Hematopoietic multipotent progenitor cell treated with erythropoietin and hydrocortisone succinate and interleukin-3 and kit ligand, for 15 days (in vitro differentiated cells): ENCODE results near the gene TBC1D22A.

ENCODE experiments used
- DNase-seq: peaks from one replicate; pipeline ENCODE4 v3.0.0-alpha.2; 2015; ENCODE audit warnings: low spot score

The TBC1D22A gene

DNA sequence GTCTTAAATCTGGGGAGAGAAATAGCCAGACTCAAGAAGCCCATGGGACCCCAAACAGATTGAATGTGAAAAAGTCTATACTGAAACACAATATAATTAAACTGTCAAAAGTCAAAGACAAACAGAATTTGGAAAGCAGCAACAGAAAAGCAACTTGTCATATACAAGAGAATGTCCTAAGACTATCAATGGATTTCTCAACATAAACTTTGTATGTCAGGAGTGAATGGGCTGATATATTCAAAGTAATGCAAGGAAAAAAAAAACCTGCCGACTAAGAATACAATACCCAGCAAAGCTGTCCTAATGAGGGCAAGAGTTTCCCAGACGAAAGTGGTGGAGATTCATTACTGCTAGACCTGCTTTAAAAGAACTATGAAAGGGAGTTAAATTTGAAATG, 73.2 kb downstream of the TBC1D22A start:
- DNase-seq: no peak

DNA sequence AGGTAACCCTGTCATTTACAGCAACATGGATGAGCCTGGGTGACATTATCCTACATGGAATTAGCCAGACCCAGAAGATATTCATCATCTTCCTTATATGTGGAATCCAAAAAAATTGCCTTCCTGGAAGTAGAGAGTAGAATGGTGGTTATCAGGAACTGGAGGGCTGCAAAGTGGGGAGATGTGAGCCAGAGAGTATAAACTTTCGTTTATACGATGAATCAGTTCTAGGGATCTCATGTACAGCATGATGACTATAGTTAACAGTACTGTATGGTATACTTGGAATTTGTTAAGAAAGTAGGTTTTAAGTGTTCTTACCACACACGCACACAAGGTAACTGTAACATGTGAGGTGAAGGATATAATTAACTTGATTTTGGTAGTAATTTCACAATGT, 79.1 kb downstream of the TBC1D22A start:
- DNase-seq: no peak

DNA sequence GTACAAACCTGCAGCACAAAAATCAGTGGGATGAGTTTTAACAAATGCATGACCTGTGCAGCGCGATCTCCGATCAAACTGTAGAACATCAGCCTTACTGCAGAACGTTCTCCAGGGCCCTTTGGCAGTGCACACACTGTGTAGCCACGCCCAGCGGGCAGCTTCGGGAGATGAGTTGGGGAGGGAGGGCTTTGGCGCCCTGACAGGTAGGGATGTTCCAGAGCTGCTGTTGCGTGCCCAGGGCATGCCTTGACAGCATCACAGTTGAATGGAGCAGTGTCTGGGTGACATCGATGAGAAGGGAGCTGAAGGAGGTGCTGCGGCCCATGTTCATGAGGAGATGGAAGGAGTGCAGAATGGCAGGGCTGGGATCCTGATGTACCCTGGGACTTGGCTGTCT, 80.2 kb downstream of the TBC1D22A start:
- no peak for DNase-seq

DNA sequence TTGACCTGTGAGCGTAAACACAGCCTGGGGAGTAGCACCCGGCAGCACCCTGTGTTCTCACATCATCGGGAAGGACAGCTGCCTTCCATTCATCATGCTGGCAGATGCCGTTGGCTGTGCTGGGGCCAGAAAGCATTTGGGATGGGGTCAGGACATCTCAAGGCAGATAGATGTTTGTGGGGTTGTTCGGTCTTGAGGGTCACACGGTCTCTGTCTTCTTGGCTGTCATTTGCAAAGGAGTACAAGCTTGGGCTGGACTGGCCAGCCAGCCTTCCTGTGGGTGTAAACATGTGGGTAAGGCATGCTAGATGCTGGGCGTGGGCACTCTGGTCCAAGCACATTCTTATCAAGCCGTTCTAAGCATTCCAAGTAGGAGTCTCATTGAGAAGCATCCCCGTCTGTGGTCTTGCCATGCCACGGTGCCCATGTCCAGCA, 81.4 kb downstream of the TBC1D22A start:
- no peak for DNase-seq

DNA sequence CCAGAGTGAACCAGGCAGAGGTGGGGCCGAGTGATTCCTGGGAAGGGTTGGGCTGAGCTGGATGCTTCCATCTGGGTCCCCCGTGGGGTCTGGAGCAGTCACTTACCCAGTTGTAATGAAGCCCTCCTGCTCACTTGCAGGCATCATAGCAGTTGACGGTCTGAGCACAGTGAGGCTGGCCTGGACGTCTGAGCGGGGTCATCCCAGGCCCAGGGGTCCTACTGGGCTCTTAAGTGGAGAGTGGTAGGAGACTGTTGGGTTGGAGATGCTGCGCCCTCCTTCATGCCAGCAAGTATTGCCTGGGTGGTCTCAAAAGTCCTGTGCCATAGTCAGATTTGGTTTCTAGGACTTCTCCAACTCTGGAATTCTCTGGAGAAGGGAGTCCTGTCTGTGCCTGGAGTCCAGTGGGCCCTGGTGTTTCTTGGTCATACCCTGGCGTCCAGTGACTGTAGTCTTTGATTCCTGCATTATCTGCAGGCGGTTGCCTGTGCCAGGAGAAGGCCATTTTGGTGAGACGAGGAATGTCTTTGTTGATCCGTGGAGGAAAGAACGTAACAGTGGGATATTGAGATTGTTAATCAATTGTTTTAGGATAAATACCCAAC, 82.3 kb downstream of the TBC1D22A start:
- DNase-seq: no peak

DNA sequence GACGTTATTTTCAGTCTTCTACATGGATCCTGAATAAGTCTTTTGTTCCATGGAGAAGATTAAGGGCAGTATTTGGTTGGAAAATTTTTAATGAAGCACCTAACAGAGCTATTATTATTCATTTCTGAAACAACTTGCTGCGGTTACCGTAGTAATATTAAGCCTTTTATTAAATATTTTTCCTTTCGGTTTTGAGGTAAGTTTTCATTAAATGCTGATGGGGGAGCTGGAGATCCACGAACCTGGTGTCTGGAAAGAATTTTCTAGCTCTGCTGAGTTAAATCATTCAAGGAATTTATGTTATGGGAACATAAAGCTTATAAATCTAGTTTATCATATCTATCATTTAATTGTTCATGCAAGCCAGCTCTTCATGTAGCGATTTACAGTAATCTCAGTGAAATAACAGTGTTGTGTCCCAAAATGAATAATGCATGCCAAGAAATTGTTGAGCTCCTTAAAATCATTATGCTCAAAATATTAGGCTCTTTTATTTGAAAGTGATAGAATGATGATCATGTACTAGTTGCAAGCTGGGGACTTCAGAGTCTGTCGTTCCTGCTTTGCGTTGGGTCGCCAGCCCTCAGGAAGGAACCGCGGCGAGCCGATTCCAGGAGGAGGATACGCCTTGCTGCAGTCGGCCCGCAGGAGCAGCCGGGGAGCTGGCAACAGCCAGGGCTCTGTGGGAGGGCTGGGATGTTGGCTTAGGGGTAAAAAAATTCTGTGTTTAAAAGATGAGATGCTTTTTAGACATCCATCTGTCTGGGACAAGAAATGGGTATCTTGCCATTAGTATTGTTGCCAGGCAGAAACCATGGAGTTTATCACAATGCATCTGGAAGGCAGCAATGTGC, 83.1 kb downstream of the TBC1D22A start:
- DNase-seq: peak; percentile 6

DNA sequence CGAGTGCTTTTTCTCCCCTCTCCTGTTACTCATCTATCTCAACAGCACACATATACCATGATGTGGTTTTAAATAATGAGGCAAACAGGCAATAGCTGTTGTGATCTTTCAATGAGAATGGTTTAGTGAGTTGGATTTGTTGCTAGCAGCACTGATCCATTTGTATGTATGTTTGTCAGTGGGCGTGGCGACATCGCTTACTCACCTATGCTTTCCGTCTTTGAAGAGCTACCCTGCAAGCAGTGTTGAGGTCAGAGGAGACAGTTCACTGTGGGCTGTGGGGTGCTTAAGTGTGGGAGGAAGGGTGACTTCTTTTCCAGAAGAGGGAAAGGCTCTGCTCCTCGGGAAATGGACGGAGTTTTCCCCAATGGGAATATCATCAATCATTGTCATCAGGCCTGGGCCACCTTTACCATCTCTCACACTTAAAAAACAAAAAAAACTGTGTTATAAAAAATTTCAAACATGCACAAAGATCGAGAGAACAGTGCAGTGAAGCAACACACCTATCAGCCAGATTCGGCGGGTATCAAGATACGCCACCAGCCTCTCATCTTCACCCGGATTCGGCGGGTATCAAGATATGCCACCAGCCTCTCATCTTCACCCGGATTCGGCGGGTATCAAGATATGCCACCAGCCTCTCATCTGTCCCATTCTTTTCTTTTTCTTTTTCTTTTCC, 83.8 kb downstream of the TBC1D22A start:
- DNase-seq: no peak

DNA sequence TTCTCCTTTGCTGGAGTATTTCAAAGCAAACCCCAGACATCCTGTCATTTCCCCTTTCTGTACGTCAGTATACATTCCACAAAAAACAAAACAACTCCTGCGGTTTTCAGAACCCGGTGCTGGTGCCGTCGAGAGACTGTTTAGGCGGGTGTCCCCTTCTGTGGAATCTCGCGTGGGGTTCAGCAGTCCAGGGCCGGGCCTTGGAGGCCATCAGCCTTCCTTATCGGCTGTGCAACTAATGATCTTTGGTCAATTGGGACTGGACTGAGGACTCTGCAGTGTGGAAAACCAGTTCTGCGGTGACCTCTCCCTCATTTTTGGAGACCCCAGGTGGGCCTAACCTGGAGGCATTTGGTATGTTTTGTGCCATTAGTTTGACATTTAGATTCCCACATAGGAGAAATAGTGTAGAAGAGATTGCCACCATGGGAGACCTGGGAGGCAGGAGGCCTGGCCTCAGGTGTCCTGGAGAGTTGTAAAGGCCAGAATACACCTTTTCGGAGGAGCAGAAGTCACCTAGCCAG, 84.4 kb downstream of the TBC1D22A start:
- DNase-seq: no peak

DNA sequence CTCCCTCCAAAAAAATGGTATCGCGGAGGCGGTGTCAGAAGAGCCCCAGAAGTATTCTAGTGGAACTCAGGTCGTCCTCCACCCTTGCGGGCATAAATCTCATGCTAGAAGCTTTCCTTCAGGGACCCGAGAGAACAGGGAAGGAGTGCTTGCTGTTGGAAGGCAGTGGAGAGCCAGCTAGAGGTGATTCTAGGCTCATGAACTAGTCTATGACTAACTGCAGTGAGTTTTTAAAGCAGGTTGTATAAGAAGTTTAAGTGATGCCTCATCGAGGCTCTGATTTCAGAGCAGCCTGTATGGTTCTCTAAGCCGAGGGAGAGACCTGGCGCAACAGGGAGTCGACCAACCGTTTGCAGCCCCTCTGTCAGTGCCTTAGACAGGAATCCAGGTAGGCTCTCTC, 85.7 kb downstream of the TBC1D22A start:
- no peak for DNase-seq

DNA sequence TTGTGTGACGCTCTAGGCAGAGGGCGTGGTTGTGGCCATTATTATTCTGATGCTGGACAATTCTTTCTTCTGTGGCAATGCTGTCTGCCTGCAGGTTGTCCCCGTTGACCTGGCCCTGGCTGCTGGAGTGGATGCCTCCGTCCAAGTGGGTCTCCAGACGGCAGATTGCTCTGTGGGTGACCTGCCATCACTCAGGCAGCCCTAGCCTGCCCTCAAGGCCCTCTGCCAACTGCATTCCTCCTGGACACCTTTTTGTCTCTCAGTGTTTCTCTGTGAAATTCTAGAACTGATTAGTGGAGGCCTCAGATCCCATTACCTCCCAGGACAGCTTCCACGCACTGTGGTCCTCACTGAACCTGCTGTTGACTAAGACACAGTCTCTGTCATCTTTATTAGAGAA, 86.7 kb downstream of the TBC1D22A start:
- DNase-seq: no peak

DNA sequence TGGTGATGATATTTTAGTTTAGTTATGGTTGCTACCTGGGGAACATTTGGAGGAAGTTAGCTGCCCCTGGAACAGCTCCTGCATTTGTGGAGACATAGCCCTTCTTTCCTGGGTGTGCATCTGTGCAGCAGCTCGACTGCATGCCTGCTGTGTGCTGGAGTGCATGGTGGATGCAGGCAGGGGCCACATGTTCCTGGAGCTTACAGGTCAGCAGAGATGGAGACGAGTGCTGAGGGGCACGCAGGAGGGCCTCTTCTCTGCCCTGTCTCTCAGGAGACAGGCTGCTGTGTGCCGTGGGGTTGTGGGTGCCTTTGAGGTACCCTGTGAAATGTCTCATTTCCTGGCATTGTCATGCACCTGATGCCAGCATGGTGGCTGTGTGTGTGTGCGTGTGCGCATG, 87.5 kb downstream of the TBC1D22A start:
- DNase-seq: no peak

DNA sequence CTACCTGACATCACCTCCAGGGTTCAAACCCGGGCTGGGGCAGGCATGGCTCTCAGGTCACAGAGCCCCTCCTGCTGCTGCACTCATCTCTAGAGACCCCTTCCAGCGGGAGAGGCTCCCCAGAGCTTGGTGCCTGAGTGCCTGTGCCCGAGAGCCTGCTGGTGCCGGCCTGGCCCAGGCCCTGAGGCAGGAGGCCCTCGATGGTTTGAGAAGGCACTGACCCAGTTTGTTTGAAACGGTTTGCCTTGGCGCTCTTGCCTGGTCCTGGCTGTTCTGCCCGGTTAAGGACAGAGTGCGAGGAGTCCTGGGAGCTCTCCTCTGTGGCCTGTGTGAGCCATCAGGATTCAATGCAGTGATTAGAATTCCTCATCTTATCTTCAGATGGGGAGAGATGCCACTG, 88.9 kb downstream of the TBC1D22A start:
- no peak for DNase-seq

DNA sequence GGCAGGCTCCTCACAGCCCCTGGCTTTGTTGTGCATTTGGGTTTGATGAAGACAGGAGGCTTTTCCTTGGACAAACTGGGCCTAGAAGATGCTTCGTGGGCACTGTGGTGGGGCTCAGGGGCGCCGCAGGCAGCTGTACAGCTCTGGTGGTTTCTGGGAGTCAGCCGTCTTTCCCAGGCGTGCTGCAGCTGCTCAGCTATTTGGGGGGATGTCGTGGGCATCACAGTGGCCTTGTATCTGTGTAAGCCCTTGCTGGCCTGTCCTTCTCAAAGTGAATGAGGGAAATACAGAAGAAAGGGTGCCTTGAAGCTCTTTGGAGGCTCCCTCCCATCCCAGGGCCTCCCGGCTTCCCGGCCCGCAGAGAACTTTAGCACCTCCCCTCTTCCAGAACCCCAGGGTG, 89.5 kb downstream of the TBC1D22A start:
- DNase-seq: no peak

DNA sequence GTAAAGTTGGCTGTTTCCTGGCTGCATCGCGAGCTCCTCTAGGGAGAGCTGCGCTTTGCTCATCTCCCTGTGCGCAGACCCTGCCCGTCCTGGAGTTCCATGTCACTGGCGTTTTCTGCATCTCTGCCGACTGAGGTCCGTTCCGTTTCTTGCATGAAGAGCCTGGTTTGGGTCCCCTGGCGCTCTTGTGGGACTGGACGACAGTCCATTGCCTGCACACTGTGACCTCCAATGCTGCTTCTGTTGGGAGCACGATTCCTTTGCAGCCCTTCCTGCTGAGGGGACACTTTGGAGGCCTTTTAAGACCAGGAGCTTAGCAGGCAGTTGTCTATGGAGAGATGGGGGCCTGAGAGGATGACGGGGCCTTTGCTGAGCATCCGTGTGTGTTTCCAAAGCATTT, 90.3 kb downstream of the TBC1D22A start:
- no peak for DNase-seq

DNA sequence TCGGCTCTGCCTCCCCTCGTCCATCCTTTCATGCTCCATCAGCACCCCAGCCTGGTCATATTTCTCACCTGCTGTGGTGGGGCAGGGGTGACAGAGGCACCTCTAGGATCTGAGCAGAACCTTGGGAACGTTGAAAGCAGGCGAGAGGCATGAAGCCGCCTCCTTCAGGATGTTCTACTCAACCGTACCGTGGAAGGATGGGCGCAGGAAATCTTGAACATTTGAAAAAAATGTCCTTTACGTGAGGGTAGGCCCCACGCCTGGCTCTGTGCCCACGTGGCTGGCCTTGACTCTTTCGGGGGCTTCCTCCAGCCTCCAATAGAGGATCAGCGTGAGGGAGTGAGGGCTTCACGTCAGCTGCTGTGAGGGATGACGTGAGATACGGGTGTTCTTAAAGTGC, 90.7 kb downstream of the TBC1D22A start:
- no peak for DNase-seq

DNA sequence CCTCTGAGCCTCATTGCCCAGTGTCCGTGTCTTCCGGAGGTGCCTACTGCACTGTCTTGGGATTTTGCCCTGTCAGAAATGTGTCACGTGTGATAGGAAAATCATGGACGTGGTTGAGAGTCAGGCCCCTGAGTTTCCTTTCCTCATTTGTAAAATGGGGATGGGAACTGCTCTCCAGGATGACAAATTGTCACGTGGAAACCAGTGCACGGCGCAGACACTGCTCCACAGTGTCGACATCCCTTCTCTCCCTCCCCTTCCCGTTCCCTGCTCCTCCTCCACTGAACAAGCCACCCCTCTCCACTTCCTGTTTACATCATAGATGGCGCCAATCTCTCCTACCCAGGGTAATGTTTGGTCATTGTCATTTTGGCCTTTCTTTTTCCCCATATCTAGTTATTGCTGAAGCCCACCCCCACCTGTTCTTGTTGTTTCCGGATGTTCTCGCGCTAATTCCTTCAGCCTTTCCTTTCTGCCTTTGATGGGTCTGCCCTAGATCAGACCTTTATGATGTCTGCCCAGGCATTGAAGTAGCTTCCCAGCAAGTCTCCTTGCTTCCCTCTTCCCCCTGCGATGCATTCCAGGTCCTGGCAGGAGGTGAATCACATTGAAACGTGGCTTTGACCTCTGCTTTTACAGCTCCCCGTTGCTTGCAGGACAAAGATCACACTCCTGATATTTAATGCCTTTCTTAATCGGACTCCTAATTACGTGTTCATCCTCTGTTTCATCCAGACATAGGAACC, 91.8 kb downstream of the TBC1D22A start:
- DNase-seq: no peak

DNA sequence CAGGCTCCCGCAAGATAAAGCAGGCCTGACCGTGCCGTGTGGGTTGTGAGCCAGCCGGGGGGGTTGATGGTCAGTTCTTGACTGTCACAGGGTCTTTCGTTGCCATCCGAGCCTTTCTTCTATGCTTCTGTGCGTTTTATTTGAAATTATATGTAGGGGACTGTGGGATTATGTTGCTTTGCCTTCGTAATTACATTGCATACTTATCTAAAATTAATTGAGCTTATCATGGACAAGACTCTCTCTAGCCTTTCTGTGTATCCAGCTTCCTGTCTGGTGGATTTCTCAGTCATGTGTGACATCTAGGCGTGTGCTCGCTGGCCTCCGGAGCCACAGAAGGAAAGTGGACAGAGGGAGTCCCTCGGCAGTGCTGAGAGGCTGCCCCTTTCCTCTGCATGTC, 93.2 kb downstream of the TBC1D22A start:
- DNase-seq: no peak

DNA sequence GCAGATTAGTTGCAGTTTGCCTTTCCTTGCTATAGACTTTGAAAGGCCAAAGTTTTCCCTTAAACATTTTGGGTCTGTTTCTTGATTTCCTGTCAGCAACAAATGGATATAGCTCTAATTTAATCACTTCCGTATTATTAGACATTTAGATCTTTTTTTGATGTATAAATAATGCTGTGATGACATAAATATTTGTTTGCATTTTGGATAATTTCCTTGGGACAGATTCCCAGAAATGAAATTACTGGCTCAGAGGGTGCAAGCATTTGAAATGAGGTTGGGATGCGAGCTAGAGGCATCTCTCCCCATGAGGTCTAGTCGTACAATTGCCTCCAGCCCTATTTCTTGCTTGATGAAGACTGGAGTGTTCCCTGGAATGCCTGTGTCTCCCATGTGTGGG, 94.2 kb downstream of the TBC1D22A start:
- no peak for DNase-seq

DNA sequence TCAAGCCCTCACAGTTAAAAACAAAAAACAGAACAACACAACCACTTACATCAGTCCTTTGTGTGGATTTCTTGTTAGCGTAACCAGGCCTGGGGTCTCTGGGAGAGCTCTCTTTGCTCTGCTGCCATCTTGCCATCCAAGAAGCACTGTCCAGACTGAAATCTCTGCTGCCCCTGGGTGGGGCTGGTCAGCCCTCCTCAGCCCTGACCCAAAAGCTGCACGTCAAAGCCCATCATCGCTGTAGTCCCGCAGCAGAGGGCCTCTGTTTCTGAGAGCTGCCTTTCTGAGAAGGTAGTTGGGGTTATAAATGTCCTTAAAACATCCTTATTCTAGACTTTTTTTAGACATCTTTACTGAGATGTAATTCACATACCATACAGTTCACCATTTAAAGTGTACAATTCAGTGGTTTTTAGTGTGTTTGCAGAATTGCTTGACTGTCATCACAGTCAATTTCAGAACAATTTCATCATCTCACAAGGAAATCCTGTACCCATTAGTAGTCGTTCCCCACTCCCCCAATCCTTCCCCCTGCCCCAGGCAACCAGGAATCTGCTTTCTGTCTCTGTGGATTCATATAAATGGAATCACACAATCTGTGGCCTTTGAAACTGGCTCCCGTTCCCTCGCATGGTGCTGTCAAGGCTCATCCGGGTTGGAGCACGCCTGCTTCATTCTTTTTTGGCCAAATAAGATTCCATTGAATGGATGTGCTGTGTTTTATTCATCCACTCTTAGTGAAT, 94.9 kb downstream of the TBC1D22A start:
- no peak for DNase-seq

DNA sequence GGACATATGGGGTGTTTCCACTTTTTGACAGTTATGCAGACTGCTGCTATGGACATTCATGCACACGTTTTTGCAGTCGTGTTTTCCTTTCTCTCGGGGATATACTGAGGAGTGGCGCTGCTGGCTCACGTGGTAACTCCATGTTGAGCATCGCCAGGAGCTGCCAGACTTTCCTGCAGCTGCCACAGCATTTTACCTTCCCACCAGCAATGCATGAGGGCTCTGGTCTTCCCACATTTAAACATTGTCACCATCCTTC, 95.4 kb downstream of the TBC1D22A start:
- no peak for DNase-seq

DNA sequence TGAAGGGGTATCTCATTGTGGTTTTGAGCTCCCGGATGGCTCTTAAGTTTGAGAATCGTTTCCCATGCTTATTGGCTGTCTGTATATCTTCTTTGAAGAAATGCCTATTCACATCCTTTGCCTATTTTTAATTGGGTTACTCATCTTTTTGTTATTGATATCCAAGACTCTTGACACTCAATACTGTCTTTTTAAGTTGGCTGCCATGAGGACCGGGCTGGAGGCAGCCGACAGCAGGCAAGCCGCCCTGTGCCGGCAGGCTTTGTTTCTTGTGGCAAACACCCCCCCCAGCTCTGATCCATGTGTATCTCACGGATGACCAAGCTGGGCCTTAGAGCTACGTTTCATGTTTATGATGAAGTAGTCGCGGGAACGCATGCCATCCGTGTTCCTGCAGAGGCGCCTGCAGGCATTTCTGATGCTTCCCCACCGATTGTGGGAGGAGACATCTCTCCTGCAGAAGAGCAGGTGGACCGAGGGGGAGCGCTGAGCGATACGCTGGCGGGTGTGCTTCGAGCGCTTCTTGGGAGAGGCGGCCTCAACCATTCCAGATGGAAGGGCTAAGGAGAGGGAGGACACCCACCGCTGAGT, 95.8 kb downstream of the TBC1D22A start:
- DNase-seq: no peak
